GM19372 (cell line): ENCODE measurements around the gene GUCD1.

Experiments used
- ATAC-seq: cut with Tn5 transposase; IDR thresholded peaks from one replicate; pipeline ENCODE4 v1.9.1; 2021; ENCODE audit warnings: mild to moderate bottlenecking, low read depth, moderate library complexity; ENCODE audit not compliant: unreplicated experiment

The GUCD1 gene

GRCh38 chr22:24591286-24591830, 36.4 kb upstream of the GUCD1 start:
- no peak for ATAC-seq

- no peak for ATAC-seq
Observed at GRCh38 chr22:24590596-24591173, 35.7 kb upstream of the GUCD1 start.

GRCh38 chr22:24589518-24590030, 34.6 kb upstream of the GUCD1 start:
- no peak for ATAC-seq

- no peak for ATAC-seq
Observed at GRCh38 chr22:24588757-24589481, 34.0 kb upstream of the GUCD1 start.

GRCh38 chr22:24588381-24588756, 33.4 kb upstream of the GUCD1 start:
- ATAC-seq, result no peak

- no peak for ATAC-seq
Observed at GRCh38 chr22:24587948-24588347, 33.0 kb upstream of the GUCD1 start.

GRCh38 chr22:24587251-24587650, 32.3 kb upstream of the GUCD1 start:
- no peak for ATAC-seq

GRCh38 chr22:24585927-24586546, 31.1 kb upstream of the GUCD1 start:
- no peak for ATAC-seq

- no peak for ATAC-seq
Observed at GRCh38 chr22:24585461-24585860, 30.5 kb upstream of the GUCD1 start.

- ATAC-seq, result no peak
Observed at GRCh38 chr22:24584871-24585411, 30.0 kb upstream of the GUCD1 start.

GRCh38 chr22:24584166-24584790, 29.3 kb upstream of the GUCD1 start:
- ATAC-seq, result no peak

GRCh38 chr22:24583221-24584165, 28.6 kb upstream of the GUCD1 start:
- no peak for ATAC-seq

- ATAC-seq, result no peak
Observed at GRCh38 chr22:24582056-24582814, 27.3 kb upstream of the GUCD1 start.

GRCh38 chr22:24580276-24580675, 25.3 kb upstream of the GUCD1 start:
- no peak for ATAC-seq

GRCh38 chr22:24579258-24579601, 24.3 kb upstream of the GUCD1 start:
- ATAC-seq, result no peak

- no peak for ATAC-seq
Observed at GRCh38 chr22:24578355-24579257, 23.7 kb upstream of the GUCD1 start.

GRCh38 chr22:24576778-24577177, 21.8 kb upstream of the GUCD1 start:
- ATAC-seq, result no peak

GRCh38 chr22:24571266-24571665, 16.3 kb upstream of the GUCD1 start:
- no peak for ATAC-seq
